Transverse colon (tissue), 4 donors: ENCODE measurements around the gene HOXC13.

Experiments
- EP300 ChIP-seq: sonication (generic); formaldehyde crosslinking; IDR thresholded peaks from one replicate; pipeline ENCODE4 v1.6.1; 2017; ENCODE audit warnings: antibody characterized with exemption, low read depth
- POLR2AphosphoS5 ChIP-seq, 3 donors: sonication (generic); formaldehyde crosslinking; IDR thresholded peaks; one replicate each; pipeline ENCODE4 v1.6.1; 2016; ENCODE audit warnings: antibody characterized with exemption in 3 of 3
- TF ChIP-seq, protein P1 (sequence below), 5 experiments: fragments of 200-600 bp in 3 of 5; fragments of 450-650 bp in 2 of 5; sonication (generic) in 3 of 5; IDR thresholded peaks; 1 replicate in 2 of 5; 2 replicates in 3 of 5; pipeline ENCODE4 v1.5.1; 2016 to 2017; ENCODE audit warnings: antibody characterized with exemption in 5 of 5, inconsistent platforms in 3 of 5, mild to moderate bottlenecking in 2 of 5, moderate library complexity in 1 of 5

DNA sequence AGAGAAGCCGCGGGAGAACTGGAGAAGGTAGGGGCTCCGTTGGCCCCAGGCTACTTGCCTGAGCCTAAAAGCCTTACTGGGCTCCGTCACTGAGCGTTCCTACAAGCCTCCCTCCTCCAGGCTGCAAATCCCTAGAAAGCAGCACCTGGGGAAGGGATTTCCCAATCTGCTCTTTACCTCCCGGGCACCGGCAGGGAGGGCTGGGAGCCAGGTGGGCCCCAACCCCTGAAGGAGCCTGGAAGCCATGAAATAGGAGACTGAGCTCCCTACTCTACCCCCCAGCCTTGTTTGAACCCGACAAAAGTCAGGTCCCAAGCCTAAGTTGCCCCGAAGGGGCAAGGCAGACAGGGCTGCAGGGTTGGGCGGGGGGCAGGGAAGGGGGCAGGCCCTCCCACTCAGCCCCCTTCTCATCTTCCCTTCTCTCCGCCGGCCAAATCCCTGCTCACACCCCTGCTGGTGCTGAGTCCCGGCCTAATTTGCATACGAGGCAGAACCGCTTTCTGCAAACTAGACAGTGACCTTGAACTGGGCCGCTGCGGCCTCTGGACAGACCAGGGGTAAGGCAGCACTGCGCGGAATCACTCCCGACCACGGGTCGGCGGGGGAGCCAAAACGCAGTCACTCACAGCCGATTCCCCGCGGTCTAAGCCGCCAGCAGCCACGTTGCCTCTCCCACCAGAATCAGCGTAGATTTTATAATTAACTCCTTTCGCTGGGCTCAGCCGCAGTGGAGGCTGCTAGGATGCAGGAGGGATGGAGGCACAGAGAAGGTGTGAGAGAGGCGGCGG, 12.4 kb downstream of the HOXC13 start:
- TF ChIP-seq, protein P1, sequence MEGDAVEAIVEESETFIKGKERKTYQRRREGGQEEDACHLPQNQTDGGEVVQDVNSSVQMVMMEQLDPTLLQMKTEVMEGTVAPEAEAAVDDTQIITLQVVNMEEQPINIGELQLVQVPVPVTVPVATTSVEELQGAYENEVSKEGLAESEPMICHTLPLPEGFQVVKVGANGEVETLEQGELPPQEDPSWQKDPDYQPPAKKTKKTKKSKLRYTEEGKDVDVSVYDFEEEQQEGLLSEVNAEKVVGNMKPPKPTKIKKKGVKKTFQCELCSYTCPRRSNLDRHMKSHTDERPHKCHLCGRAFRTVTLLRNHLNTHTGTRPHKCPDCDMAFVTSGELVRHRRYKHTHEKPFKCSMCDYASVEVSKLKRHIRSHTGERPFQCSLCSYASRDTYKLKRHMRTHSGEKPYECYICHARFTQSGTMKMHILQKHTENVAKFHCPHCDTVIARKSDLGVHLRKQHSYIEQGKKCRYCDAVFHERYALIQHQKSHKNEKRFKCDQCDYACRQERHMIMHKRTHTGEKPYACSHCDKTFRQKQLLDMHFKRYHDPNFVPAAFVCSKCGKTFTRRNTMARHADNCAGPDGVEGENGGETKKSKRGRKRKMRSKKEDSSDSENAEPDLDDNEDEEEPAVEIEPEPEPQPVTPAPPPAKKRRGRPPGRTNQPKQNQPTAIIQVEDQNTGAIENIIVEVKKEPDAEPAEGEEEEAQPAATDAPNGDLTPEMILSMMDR (IDR thresholded peaks at IDR 0.05) = no peak
- TF ChIP-seq POLR2AphosphoS5 (IDR thresholded peaks at IDR 0.05) = no peak
- no peak for TF ChIP-seq EP300
